HepG2 (cell line): ENCODE results near the gene LONP1. TPM values are rescaled to one million over a fixed set of nuclear protein-coding genes. Genes with fewer than 3 reads are reported as not detected.

Source experiments
- ATAD3A ChIP-seq: sonication (generic); formaldehyde crosslinking; IDR thresholded peaks from 2 replicates; pipeline ENCODE4 v1.4.0; 2020; ENCODE audit warnings: missing genetic modification reagents
- ATF7 ChIP-seq, 2 experiments: fragments of 450-650 bp in 1 of 2; sonication (generic) in 1 of 2; formaldehyde crosslinking in 1 of 2; IDR thresholded peaks; 2 replicates each; pipeline versions ENCODE4 v1.4.0 to v1.6.1; 2016 to 2020; ENCODE audit warnings: antibody characterized with exemption in 1 of 2, mild to moderate bottlenecking in 1 of 2, missing genetic modification reagents in 1 of 2
- CHCHD3 ChIP-seq: sonication (generic); formaldehyde crosslinking; IDR thresholded peaks from 2 replicates; pipeline ENCODE4 v1.8.0; 2022; ENCODE audit warnings: mild to moderate bottlenecking, missing genetic modification reagents, moderate library complexity
- ELF3 ChIP-seq: IDR thresholded peaks from 2 replicates; pipeline ENCODE4 v1.6.1; 2016; ENCODE audit warnings: missing genetic modification reagents, missing compliant biosample characterization
- HIVEP1 ChIP-seq: sonication (generic); formaldehyde crosslinking; IDR thresholded peaks from 2 replicates; pipeline ENCODE4 v1.4.0; 2020; ENCODE audit warnings: mild to moderate bottlenecking, missing genetic modification reagents
- ISL2 ChIP-seq: sonication (generic); formaldehyde crosslinking; IDR thresholded peaks from 2 replicates; pipeline ENCODE4 v1.5.0; 2020; ENCODE audit warnings: missing genetic modification reagents
- KMT2B ChIP-seq: IDR thresholded peaks from 2 replicates; pipeline ENCODE4 v1.6.1; 2016; ENCODE audit warnings: missing genetic modification reagents, missing compliant biosample characterization
- LCORL ChIP-seq, 2 experiments: fragments of 450-650 bp in 1 of 2; sonication (generic) in 1 of 2; formaldehyde crosslinking in 1 of 2; IDR thresholded peaks; 2 replicates each; pipeline versions ENCODE4 v1.5.0 to v1.6.1; 2017 to 2020; ENCODE audit warnings: antibody characterized with exemption in 1 of 2, missing genetic modification reagents in 1 of 2
- REXO4 ChIP-seq: sonication (generic); formaldehyde crosslinking; IDR thresholded peaks from 2 replicates; pipeline ENCODE4 v1.8.0; 2022; ENCODE audit warnings: missing genetic modification reagents, mild to moderate bottlenecking, borderline replicate concordance
- RXRA ChIP-seq: sonication (generic); formaldehyde crosslinking; IDR thresholded peaks from 2 replicates; pipeline ENCODE4 v1.5.1; 2020; ENCODE audit warnings: missing genetic modification reagents
- SMAD1 ChIP-seq: sonication (generic); formaldehyde crosslinking; IDR thresholded peaks from 2 replicates; pipeline ENCODE4 v1.4.0; 2020; ENCODE audit warnings: missing genetic modification reagents, low read depth, mild to moderate bottlenecking, borderline replicate concordance
- SMAD9 ChIP-seq: sonication (generic); formaldehyde crosslinking; IDR thresholded peaks from 2 replicates; pipeline ENCODE4 v1.5.1; 2020; ENCODE audit warnings: mild to moderate bottlenecking, missing genetic modification reagents
- SYNCRIP ChIP-seq: fragments of 200-400 bp; formaldehyde crosslinking; IDR thresholded peaks from 2 replicates; pipeline ENCODE4 v1.6.1; 2018; ENCODE audit warnings: mild to moderate bottlenecking, low read depth, low read length; ENCODE audit not compliant: insufficient read depth
- TBP ChIP-seq: sonication (generic); formaldehyde crosslinking; IDR thresholded peaks from 2 replicates; pipeline ENCODE4 v1.5.0; 2020; ENCODE audit warnings: missing genetic modification reagents
- ZBTB1 ChIP-seq: sonication (generic); formaldehyde crosslinking; IDR thresholded peaks from 2 replicates; pipeline ENCODE4 v1.4.0; 2020; ENCODE audit warnings: missing genetic modification reagents, borderline replicate concordance
- ZBTB21 ChIP-seq: sonication (generic); formaldehyde crosslinking; IDR thresholded peaks from 2 replicates; pipeline ENCODE4 v1.4.0; 2020; ENCODE audit warnings: missing genetic modification reagents
- ZBTB3 ChIP-seq: sonication (generic); formaldehyde crosslinking; IDR thresholded peaks from 2 replicates; pipeline ENCODE4 v1.4.0; 2020; ENCODE audit warnings: low read depth, mild to moderate bottlenecking, moderate library complexity, missing genetic modification reagents, borderline replicate concordance
- ZFP36L2 ChIP-seq: sonication (generic); formaldehyde crosslinking; IDR thresholded peaks from 2 replicates; pipeline ENCODE4 v1.4.0; 2020; ENCODE audit warnings: missing genetic modification reagents
- ZNF350 ChIP-seq: sonication (generic); formaldehyde crosslinking; IDR thresholded peaks from 2 replicates; pipeline ENCODE4 v1.4.0; 2020; ENCODE audit warnings: mild to moderate bottlenecking, low read depth, missing genetic modification reagents, borderline replicate concordance
- ZNF737 ChIP-seq: sonication (generic); formaldehyde crosslinking; IDR thresholded peaks from 2 replicates; pipeline ENCODE4 v1.5.0; 2020; ENCODE audit warnings: missing genetic modification reagents, mild to moderate bottlenecking, borderline replicate concordance
- ZNF761 ChIP-seq: sonication (generic); formaldehyde crosslinking; conservative IDR thresholded peaks from 2 replicates; pipeline ENCODE4 v1.4.0; 2020; ENCODE audit warnings: mild to moderate bottlenecking, missing genetic modification reagents
- ZNF773 ChIP-seq: sonication (generic); formaldehyde crosslinking; IDR thresholded peaks from 2 replicates; pipeline ENCODE4 v1.4.0; 2020; ENCODE audit warnings: missing genetic modification reagents, borderline replicate concordance
- polyA plus RNA-seq, 8 experiments: library from polyadenylated mRNA; depleted of rRNA in 3 of 8; stranded (reverse) in 7 of 8; unstranded in 1 of 8; fragments of >200 nt; fragmentation: Illumina TruSeq in 4 of 8; extraction: Trizol in 4 of 8; gene quantifications; 2 replicates each; pipeline versions ENCODE4 v1.2.1 to v1.2.3, GENCODE V29; 2011 to 2016; ENCODE audit warnings: low read depth in 4 of 8, missing spikeins in 1 of 8, mixed read lengths in 1 of 8; ENCODE audit not compliant: insufficient read depth in 1 of 8
- total RNA-seq, 5 experiments: library from RNA; depleted of rRNA; stranded (reverse); fragments of >200 nt; fragmentation: Illumina TruSeq; extraction: Trizol; gene quantifications; 2 replicates each; pipeline ENCODE4 v1.2.3, GENCODE V29; 2016; ENCODE audit warnings: low read depth in 1 of 5
- TF ChIP-seq, protein P1 (sequence below): sonication (generic); formaldehyde crosslinking; IDR thresholded peaks from 2 replicates; pipeline ENCODE4 v1.4.0; 2020; ENCODE audit warnings: mild to moderate bottlenecking, missing genetic modification reagents
- TF ChIP-seq, protein P2 (sequence below): sonication (generic); formaldehyde crosslinking; IDR thresholded peaks from 2 replicates; pipeline ENCODE4 v1.5.0; 2020; ENCODE audit warnings: missing genetic modification reagents

Gene LONP1
- total and polyA plus RNA-seq, 2 of the 13 experiments (the other 11 are each of a cell fraction or from before 2014, with no cell fraction given) = 59.5 to 76.8 TPM

DNA sequence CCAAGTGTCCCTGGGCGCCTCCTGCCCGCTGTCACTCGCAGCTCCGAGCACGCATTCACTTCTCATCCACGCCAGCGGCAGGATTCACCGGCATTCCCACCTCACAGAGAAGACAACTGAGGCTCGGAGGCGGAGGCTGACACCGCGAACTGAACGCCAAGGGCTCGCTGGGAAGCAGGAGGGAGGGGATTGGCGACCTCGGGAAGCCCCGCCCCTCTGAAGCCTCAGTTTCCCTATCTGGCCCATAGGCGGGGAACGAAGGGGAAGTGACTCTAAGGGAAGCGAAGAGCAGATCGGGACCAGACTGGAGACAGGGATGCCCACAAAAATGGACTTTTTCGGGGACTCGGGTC, 39.9 kb downstream of the LONP1 start (continued):
- TF ChIP-seq ZBTB21 (CRISPR knock-in tag) (peak; percentile 32; the same call in 1 of the 2 replicates), ZNF350 (no peak), ZNF773 (CRISPR knock-in tag) (no peak), SYNCRIP (no peak), CHCHD3 (no peak), TBP (CRISPR knock-in tag) (no peak), ZNF737 (CRISPR knock-in tag) (no peak), HIVEP1 (peak; percentile 45), LCORL (IDR thresholded peaks at IDR 0.05) (no peak), LCORL (CRISPR knock-in tag; IDR thresholded peaks at IDR 0.05) (peak; percentile 53; the same call in 1 of the 2 replicates), ZNF761 (CRISPR knock-in tag) (peak; percentile 82; the same call in 1 of the 2 replicates), RXRA (peak; percentile 4), ZBTB1 (CRISPR knock-in tag) (no peak), SMAD1 (peak; percentile 63; the same call in 1 of the 2 replicates), ATF7 (IDR thresholded peaks at IDR 0.05) (no peak), ATF7 (CRISPR knock-in tag; IDR thresholded peaks at IDR 0.05) (no peak), ATAD3A (CRISPR knock-in tag) (no peak), ELF3 (CRISPR knock-in tag) (no peak), ISL2 (CRISPR knock-in tag) (no peak), ZFP36L2 (no peak), REXO4 (CRISPR knock-in tag) (no peak), ZBTB3 (CRISPR knock-in tag) (no peak), KMT2B (no peak), SMAD9 (CRISPR knock-in tag) (no peak)
- TF ChIP-seq, protein P1, sequence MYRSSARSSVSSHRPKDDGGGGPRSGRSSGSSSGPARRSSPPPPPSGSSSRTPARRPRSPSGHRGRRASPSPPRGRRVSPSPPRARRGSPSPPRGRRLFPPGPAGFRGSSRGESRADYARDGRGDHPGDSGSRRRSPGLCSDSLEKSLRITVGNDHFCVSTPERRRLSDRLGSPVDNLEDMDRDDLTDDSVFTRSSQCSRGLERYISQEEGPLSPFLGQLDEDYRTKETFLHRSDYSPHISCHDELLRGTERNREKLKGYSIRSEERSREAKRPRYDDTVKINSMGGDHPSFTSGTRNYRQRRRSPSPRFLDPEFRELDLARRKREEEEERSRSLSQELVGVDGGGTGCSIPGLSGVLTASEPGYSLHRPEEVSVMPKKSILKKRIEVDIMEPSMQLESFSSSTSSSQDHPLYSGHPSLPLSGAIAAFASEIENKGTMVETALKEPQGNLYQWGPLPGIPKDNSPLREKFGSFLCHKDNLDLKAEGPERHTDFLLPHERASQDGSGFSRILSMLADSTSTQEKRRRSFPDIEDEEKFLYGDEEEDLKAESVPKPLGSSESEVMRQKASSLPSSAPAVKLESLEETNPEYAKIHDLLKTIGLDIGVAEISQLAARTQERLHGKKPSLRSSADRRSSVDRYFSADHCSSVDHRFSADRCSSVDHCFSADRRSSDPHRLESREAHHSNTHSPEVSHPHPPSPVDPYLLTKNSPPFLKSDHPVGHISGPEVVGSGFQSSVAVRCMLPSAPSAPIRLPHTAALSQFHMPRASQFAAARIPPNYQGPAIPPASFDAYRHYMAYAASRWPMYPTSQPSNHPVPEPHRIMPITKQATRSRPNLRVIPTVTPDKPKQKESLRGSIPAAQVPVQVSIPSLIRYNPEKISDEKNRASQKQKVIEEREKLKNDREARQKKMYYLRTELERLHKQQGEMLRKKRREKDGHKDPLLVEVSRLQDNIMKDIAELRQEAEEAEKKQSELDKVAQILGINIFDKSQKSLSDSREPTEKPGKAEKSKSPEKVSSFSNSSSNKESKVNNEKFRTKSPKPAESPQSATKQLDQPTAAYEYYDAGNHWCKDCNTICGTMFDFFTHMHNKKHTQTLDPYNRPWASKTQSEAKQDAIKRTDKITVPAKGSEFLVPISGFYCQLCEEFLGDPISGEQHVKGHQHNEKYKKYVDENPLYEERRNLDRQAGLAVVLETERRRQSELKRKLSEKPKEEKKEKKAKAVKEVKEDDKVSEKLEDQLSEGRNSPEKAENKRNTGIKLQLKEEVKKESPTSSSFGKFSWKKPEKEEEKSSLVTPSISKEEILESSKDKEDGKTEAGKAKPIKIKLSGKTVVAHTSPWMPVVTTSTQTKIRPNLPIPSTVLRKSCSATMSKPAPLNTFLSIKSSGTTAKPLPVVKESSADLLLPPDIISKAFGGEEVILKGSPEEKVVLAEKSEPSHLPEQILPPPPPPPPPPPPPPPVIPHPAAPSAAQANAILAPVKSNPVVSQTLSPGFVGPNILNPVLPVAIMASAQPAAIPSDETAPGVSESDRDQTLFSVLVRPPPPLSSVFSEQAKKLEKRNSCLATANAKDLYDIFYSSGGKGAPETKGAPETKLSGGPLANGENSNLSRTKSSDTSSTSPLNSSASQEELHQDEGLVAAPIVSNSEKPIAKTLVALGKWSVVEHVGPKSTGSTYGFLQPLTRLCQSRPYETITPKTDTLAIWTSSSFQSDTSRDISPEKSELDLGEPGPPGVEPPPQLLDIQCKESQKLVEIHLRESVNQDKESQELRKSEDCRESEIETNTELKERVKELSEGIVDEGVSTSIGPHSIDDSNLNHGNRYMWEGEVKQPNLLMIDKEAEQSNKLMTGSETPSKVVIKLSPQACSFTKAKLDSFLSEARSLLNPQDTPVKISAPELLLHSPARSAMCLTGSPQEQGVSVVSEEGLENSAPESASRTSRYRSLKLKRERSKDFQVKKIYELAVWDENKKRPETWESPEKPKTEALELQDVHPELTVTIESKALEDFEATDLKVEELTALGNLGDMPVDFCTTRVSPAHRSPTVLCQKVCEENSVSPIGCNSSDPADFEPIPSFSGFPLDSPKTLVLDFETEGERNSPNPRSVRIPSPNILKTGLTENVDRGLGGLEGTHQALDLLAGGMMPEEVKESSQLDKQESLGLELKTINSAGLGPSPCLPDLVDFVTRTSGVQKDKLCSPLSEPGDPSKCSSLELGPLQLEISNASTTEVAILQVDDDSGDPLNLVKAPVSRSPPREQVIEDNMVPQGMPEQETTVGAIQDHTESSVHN (CRISPR knock-in tag) = no peak
- TF ChIP-seq, protein P2, sequence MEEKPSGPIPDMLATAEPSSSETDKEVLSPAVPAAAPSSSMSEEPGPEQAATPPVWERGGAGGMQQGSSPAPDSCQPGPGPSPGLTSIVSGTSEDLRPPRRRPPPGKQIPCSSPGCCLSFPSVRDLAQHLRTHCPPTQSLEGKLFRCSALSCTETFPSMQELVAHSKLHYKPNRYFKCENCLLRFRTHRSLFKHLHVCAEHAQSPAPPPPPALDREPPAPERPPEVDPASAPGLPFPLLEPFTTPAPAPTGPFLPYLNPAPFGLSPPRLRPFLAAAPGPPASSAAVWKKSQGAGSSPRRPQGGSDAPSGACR (CRISPR knock-in tag) = peak; percentile 63; the same call in 1 of the 2 replicates
